ENCODE results near the gene MIB1. TPM values are rescaled to one million over a fixed set of nuclear protein-coding genes. Genes with fewer than 3 reads are reported as not detected.

Gene MIB1
- total RNA-seq, 1 donor from 2014 or later = 63.8 TPM

DNA sequence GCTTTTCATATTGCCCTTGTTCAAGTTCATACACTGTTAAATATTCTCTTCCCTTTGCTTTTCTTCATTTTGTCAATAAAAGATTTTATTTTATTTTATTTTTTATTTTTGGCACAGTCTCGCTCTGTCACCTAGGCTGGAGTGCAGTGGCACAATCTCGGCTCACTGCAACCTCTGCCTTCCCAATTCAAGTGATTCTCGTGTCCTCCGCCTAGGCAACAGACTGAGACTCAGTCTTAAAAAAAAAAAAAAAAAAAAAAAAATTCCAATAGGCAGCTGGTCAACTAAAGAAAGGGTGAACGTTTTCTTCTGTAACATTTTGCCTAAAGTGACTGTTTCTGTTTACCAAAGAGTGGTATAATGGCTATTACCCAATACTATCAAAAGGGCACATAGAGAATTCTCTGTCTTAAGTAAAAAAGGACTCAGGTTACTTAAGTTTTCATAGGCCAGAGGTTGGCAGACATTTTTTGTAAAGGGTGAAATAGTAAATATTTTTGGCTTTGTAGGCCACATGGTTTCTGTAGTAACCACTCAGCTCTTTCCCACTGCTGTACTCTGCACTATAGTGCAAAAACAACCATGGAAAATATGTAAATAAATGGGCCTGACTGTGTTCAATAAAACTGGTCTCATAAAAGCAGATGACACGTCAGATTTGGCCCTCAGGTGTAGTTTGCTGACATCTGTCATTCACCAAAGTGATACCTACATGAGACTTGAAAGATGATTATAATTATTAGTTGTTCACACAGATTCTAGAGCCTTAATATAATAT lies 113.4 kb downstream of the MIB1 start:
- Mint-ChIP-seq H3K4me3 (ENCODE audit: unreplicated experiment) (no peak overlapping the region), H3K4me1 (ENCODE audit: unreplicated experiment) (peaks cover 23% of the 10 kb centered on the region), H3K36me3 (ENCODE audit: unreplicated experiment) (peaks cover 20% of the 10 kb centered on the region), H3K27me3 (ENCODE audit: unreplicated experiment) (no peaks in the 10 kb centered on the region), H3K9me3 (ENCODE audit: unreplicated experiment) (no peaks in the 10 kb centered on the region), H3K27ac (ENCODE audit: unreplicated experiment) (peak overlapping the region; percentile 52)
- TF ChIP-seq, protein P1, sequence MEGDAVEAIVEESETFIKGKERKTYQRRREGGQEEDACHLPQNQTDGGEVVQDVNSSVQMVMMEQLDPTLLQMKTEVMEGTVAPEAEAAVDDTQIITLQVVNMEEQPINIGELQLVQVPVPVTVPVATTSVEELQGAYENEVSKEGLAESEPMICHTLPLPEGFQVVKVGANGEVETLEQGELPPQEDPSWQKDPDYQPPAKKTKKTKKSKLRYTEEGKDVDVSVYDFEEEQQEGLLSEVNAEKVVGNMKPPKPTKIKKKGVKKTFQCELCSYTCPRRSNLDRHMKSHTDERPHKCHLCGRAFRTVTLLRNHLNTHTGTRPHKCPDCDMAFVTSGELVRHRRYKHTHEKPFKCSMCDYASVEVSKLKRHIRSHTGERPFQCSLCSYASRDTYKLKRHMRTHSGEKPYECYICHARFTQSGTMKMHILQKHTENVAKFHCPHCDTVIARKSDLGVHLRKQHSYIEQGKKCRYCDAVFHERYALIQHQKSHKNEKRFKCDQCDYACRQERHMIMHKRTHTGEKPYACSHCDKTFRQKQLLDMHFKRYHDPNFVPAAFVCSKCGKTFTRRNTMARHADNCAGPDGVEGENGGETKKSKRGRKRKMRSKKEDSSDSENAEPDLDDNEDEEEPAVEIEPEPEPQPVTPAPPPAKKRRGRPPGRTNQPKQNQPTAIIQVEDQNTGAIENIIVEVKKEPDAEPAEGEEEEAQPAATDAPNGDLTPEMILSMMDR (IDR thresholded peaks at IDR 0.05) = no peak
- DNase-seq (ENCODE audit: extremely low spot score, unreplicated experiment) = no peak

DNA sequence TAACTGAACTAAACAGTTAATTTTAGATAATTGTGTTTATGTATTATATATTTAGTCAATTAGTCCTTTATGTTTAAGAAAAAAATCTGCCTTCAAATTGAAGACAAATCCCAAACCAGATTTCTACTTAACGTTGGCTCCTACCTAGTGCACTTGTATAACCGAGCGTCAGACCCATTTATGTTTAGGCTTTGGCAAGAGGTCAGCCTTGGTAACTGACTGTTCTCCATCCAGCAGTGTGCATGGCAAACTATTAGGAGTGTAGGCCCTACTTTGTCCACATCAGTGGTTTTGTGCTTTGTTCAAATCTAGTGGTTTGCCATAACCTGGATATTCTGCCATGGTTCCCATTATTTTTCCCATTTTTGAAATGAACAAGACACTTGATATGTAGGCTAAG lies 114.8 kb downstream of the MIB1 start:
- Mint-ChIP-seq H3K9me3 (ENCODE audit: unreplicated experiment) (no peaks in the 10 kb centered on the region), H3K4me3 (ENCODE audit: unreplicated experiment) (no peak overlapping the region), H3K27ac (ENCODE audit: unreplicated experiment) (no peak overlapping the region), H3K4me1 (ENCODE audit: unreplicated experiment) (peaks cover 23% of the 10 kb centered on the region), H3K36me3 (ENCODE audit: unreplicated experiment) (peaks cover 26% of the 10 kb centered on the region), H3K27me3 (ENCODE audit: unreplicated experiment) (no peaks in the 10 kb centered on the region)
- TF ChIP-seq, protein P1 (IDR thresholded peaks at IDR 0.05) = no peak
- DNase-seq (ENCODE audit: extremely low spot score, unreplicated experiment) = no peak

DNA sequence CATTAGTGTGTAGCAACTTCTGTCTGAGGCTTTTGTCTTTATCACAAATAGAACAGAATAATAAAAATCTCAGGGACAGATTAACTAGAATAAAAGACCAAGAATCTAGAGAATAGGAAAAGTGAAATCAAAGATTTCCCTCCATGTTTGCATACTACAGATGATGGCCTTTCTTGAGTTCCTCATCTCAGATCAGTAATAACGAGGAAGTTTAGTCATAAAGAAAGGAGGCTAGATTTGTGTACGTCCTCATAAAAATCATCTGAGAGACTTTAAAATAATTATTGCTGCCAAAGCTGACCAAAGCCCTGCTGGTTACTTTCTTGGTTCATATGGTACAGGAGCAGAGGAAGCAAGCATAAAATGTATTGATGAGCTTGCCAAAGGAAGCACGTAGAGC lies 117.3 kb downstream of the MIB1 start:
- peaks cover 34% of the 10 kb centered on the region for H3K36me3 Mint-ChIP-seq (ENCODE audit: unreplicated experiment)
- no peak overlapping the region for H3K4me3 Mint-ChIP-seq (ENCODE audit: unreplicated experiment)
- peaks cover 11% of the 10 kb centered on the region for H3K4me1 Mint-ChIP-seq (ENCODE audit: unreplicated experiment)
- no peak overlapping the region for H3K27ac Mint-ChIP-seq (ENCODE audit: unreplicated experiment)
- no peaks in the 10 kb centered on the region for H3K27me3 Mint-ChIP-seq (ENCODE audit: unreplicated experiment)
- H3K9me3 Mint-ChIP-seq (ENCODE audit: unreplicated experiment) = no peaks in the 10 kb centered on the region
- no peak for DNase-seq (ENCODE audit: extremely low spot score, unreplicated experiment)
- TF ChIP-seq, protein P1 (IDR thresholded peaks at IDR 0.05) = no peak

DNA sequence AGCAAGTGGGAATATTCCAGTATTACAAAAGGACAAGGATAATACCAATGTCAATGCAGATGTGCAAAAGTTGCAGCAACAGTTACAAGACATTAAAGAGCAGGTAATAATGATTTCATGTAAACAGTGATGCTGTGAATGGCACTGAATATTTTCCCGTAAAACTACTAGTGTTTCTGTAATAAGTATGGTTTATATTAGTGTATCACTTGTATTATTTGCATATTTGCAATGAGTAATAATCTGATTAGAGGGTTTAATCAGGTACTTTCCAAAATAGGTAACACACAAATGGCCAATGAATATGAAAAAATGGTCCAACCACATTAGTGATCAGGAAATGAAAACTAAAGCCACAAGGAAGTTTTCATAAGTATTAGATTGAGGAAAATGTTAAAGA lies 118.0 kb downstream of the MIB1 start:
- Mint-ChIP-seq H3K27me3 (ENCODE audit: unreplicated experiment) (no peaks in the 10 kb centered on the region), H3K9me3 (ENCODE audit: unreplicated experiment) (no peaks in the 10 kb centered on the region), H3K4me3 (ENCODE audit: unreplicated experiment) (no peak overlapping the region), H3K27ac (ENCODE audit: unreplicated experiment) (no peak overlapping the region), H3K36me3 (ENCODE audit: unreplicated experiment) (peaks cover 36% of the 10 kb centered on the region), H3K4me1 (ENCODE audit: unreplicated experiment) (peaks cover 4% of the 10 kb centered on the region)
- TF ChIP-seq, protein P1 (IDR thresholded peaks at IDR 0.05) = no peak
- DNase-seq (ENCODE audit: extremely low spot score, unreplicated experiment) = no peak

DNA sequence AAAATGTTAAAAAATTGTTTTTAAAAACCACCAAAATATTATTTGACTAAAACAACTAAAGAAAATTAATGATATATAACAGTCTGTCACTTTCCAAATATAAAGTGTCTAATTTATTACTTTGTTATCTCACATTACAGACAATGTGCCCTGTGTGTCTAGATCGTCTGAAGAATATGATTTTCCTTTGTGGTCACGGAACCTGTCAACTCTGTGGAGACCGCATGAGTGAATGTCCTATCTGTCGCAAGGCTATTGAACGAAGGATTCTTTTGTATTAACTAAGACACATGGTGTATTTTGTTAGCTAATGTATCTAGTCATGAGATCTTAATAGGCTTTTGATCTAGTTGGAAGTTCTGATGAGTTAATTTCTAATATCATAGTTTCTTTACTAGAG lies 123.8 kb downstream of the MIB1 start:
- H3K27me3 Mint-ChIP-seq (ENCODE audit: unreplicated experiment) = no peaks in the 10 kb centered on the region
- H3K9me3 Mint-ChIP-seq (ENCODE audit: unreplicated experiment) = no peaks in the 10 kb centered on the region
- TF ChIP-seq, protein P1 (IDR thresholded peaks at IDR 0.05) = no peak
- no peaks in the 10 kb centered on the region for H3K4me1 Mint-ChIP-seq (ENCODE audit: unreplicated experiment)
- DNase-seq (ENCODE audit: extremely low spot score, unreplicated experiment) = no peak
- H3K4me3 Mint-ChIP-seq (ENCODE audit: unreplicated experiment) = no peak overlapping the region
- peaks cover 37% of the 10 kb centered on the region for H3K36me3 Mint-ChIP-seq (ENCODE audit: unreplicated experiment)
- H3K27ac Mint-ChIP-seq (ENCODE audit: unreplicated experiment) = no peak overlapping the region
